Testis (tissue), 3 donors: Measurements from ENCODE around the gene SNRPB. TPM values are rescaled to one million over a fixed set of nuclear protein-coding genes. Genes with fewer than 3 reads are reported as not detected.
A peak's percentile ranks its signal among the peaks of the same experiment; 100 is the strongest.

Experiments
- DNase-seq: peaks from one replicate; pipeline ENCODE4 v3.0.0-alpha.2; 2019
- H3K27ac ChIP-seq, 2 donors: fragments of 200-600 bp; sonication (generic); one replicate each; pipeline ENCODE4 v1.5.1; 2019
- H3K27me3 ChIP-seq: fragments of 200-600 bp; sonication (generic); one replicate; pipeline ENCODE4 v1.5.1; 2019
- H3K36me3 ChIP-seq: fragments of 200-600 bp; sonication (generic); one replicate; pipeline ENCODE4 v1.5.1; 2017; ENCODE audit warnings: low read depth; ENCODE audit errors: missing control alignments
- H3K4me1 ChIP-seq: fragments of 200-600 bp; sonication (generic); one replicate; pipeline ENCODE4 v1.5.1; 2019
- H3K4me3 ChIP-seq, 2 donors: fragments of 200-600 bp; sonication (generic); one replicate each; pipeline ENCODE4 v1.5.1; 2017 to 2019
- H3K9me3 ChIP-seq: fragments of 200-600 bp; sonication (generic); one replicate; pipeline ENCODE4 v1.5.1; 2017
- POLR2A ChIP-seq: fragments of 450-650 bp; IDR thresholded peaks from one replicate; pipeline ENCODE4 v1.6.1; 2017; ENCODE audit warnings: antibody characterized with exemption, mild to moderate bottlenecking, moderate library complexity
- WGBS, 2 donors: methylation state at CpG; one replicate each; pipeline ENCODE4 v1.1.5; 2018; 5-methylcytosine and 5-hydroxymethylcytosine counted together
- intact Hi-C: fragments of 100-400 bp; cut with DNase I; formaldehyde crosslinking; loops from one replicate; pipeline ENCODE4 v1.15.1; 2023; ENCODE audit warnings: low total_unique reads
- polyA plus RNA-seq: library from polyadenylated mRNA; stranded (reverse); fragments of 350-450 nt; fragmentation: Illumina TruSeq; extraction: RNeasy Lipid Tissue Mini Kit (QIAGEN cat#74804); gene quantifications from one replicate; pipeline ENCODE4 v1.2.3, GENCODE V29; 2014; ENCODE audit warnings: low read depth, low replicate concordance; ENCODE audit not compliant: insufficient read depth
- total RNA-seq, 2 donors: library from RNA; depleted of rRNA; stranded (reverse); fragments of >200 nt; gene quantifications; one replicate each; pipeline ENCODE4 v1.2.3, GENCODE V29; 2016
- TF ChIP-seq, protein P1 (sequence below), 3 experiments: fragments of 450-650 bp in 2 of 3; fragments of 200-600 bp in 1 of 3; sonication (generic) in 1 of 3; IDR thresholded peaks; one replicate each; pipeline ENCODE4 v1.5.1; 2016 to 2019; ENCODE audit warnings: antibody characterized with exemption in 3 of 3, mild to moderate bottlenecking in 2 of 3, moderate library complexity in 1 of 3

SNRPB gene
- total and polyA plus RNA-seq, 3 donors from 2014 or later: 140 to 207 (median 171) TPM

DNA sequence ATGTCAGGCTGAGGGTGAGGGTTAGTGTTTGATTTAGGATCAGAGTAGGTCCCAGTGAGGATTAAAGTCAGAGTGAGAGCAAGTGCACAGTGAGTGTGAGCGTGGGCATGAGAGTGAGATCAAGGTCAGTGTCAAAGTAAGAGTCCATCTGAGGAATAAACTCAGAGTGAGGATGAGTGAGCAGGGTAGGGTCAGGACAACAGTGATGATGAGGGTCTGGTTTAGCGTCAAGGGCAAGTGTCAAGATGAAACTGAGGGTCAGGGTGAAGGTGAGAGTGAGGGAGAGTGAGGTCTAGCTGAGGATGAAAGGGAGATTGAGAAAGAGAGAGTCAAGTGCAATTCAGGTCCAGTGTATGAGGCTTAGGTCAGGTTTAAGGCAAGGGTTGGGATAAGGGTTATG lies 45.8 kb upstream of the SNRPB start:
- no peaks in the 10 kb centered on the region for H3K9me3 ChIP-seq
- WGBS, 2 donors: 64 to 75% methylated on average over 2 of the region's 2 CpGs
- H3K27me3 ChIP-seq: no peaks in the 10 kb centered on the region
- no peak for DNase-seq
- H3K27ac ChIP-seq: no peak overlapping the region
- no peaks in the 10 kb centered on the region for H3K36me3 ChIP-seq
- intact Hi-C loops: no loop called here
- no peaks in the 10 kb centered on the region for H3K4me1 ChIP-seq
- no peak for TF ChIP-seq POLR2A
- TF ChIP-seq, protein P1, sequence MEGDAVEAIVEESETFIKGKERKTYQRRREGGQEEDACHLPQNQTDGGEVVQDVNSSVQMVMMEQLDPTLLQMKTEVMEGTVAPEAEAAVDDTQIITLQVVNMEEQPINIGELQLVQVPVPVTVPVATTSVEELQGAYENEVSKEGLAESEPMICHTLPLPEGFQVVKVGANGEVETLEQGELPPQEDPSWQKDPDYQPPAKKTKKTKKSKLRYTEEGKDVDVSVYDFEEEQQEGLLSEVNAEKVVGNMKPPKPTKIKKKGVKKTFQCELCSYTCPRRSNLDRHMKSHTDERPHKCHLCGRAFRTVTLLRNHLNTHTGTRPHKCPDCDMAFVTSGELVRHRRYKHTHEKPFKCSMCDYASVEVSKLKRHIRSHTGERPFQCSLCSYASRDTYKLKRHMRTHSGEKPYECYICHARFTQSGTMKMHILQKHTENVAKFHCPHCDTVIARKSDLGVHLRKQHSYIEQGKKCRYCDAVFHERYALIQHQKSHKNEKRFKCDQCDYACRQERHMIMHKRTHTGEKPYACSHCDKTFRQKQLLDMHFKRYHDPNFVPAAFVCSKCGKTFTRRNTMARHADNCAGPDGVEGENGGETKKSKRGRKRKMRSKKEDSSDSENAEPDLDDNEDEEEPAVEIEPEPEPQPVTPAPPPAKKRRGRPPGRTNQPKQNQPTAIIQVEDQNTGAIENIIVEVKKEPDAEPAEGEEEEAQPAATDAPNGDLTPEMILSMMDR (IDR thresholded peaks at IDR 0.05): no peak
- no peak overlapping the region for H3K4me3 ChIP-seq

DNA sequence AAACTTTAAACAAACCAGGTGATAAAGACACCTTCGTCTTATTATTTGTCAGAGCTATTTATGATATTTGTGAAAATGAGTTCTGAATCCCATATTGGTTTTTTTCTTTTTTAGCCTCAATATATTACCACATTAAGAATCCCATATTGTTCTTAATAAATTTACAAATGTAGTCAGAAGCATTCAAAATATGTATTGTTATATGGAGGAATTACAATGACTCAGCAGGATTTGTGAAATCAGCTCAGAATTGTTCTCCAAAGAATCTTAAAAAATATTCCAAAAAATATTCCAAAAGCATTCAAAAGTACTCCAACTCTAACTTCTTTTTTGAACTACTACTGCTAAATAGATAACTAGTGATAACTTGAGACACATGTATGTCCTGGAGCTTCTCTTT lies 44.6 kb upstream of the SNRPB start:
- no peaks in the 10 kb centered on the region for H3K9me3 ChIP-seq
- no peak overlapping the region for H3K4me3 ChIP-seq
- H3K4me1 ChIP-seq: no peaks in the 10 kb centered on the region
- H3K36me3 ChIP-seq: no peaks in the 10 kb centered on the region
- H3K27ac ChIP-seq: no peak overlapping the region
- WGBS, 2 donors: 83 to 93% methylated on average over 1 of the region's 1 CpG
- no peaks in the 10 kb centered on the region for H3K27me3 ChIP-seq
- intact Hi-C loops: no loop called here
- TF ChIP-seq POLR2A: no peak
- TF ChIP-seq, protein P1 (IDR thresholded peaks at IDR 0.05): no peak
- no peak for DNase-seq

DNA sequence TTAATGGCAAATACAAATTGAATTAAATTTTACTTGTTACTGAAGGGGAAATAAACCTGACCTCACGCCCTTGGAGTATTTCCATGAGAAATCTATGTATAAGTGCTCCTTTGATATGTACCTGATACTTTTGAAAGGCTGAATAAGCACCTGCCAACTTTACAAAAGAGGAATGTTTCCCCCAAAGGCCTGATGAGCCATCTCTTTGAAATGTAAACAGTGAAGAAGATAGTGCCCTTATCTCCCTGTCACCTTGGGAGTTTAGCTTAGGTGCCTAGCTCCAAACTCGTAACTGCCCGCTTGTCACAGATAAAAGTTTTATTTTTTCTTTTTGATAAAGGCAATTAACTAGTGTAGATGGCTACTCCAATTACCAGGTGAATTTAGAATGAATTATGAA lies 39.2 kb upstream of the SNRPB start:
- TF ChIP-seq POLR2A: no peak
- TF ChIP-seq, protein P1 (IDR thresholded peaks at IDR 0.05): no peak
- Histone ChIP-seq H3K27ac (no peak overlapping the region), H3K4me1 (peaks cover 13% of the 10 kb centered on the region), H3K9me3 (no peaks in the 10 kb centered on the region), H3K4me3 (peak overlapping the region; percentile 71 to 90), H3K27me3 (no peaks in the 10 kb centered on the region), H3K36me3 (no peaks in the 10 kb centered on the region)
- intact Hi-C loops: no loop called here
- WGBS, 2 donors: 55 to 65% methylated on average over 3 of the region's 3 CpGs
- DNase-seq: no peak

DNA sequence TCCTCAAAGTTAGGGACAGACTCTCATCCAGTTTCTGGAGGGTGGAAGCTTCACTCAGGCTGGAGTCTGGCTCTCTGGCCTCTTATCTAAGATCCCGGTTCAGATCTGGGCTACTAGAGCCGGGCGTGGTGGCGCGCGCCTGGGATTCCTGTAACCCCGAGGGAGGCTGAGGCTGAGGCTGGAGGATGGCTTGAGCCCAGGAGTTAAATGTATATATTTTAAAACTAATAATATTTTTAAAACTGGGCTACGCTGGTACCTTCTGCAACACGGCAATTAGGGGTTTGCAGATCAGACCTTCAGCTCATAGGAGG lies 38.8 kb upstream of the SNRPB start:
- Histone ChIP-seq H3K4me3 (peak overlapping the region; percentile 71 to 90), H3K27ac (peak overlapping the region; percentile 92), H3K9me3 (no peaks in the 10 kb centered on the region), H3K4me1 (peaks cover 13% of the 10 kb centered on the region), H3K36me3 (no peaks in the 10 kb centered on the region), H3K27me3 (no peaks in the 10 kb centered on the region)
- TF ChIP-seq POLR2A: no peak
- TF ChIP-seq, protein P1 (IDR thresholded peaks at IDR 0.05): no peak
- intact Hi-C loops: no loop called here
- WGBS, 2 donors: 22 to 31% methylated on average over 8 to 9 of the region's 9 CpGs
- DNase-seq: no peak

DNA sequence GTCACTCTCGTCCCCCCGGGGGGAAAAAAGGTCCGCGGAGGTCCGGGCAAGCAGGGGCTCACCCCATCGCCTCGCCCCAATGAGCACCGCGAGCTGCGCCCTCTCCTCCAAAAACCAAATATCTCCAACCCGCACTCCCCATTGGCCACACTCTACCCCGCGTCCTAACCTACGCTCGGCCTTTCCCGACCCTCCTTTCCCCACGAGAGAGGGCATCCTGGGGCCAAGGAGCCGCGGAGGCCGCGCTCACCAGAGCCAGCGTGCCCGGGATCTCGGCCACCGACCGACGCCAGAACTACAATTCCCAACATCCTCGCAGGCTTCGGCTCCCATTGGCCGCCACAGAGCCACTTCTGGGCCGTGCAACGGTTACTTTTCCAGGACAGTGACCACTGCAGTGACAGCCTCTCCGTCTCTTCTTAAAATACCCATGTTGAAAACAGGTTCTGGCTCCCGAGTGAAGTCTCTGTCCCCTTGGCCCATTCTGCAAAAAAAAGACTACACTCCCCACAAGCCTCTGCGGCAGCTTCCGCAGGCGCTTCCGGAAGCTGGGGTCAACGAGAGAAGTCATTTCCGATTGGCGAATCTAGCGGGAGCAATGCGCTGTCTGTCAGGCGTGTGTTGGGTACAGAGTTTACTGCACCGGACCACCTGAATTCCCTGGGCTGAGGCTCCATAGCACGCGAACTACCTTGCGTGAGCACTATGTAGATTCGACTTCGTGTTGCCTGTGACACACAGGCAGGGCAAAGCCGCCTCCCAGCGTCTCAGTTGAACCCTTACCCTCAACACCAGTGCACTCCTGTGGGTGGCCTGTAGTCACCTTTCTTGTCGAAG lies 38.3 kb upstream of the SNRPB start, which contains the start of gene ZNF343:
ZNF343 (minus strand) TSS at position 285 of the 837 bp plus-strand sequence. CDS start 15,020 bp downstream, outside the sequence.
- Histone ChIP-seq H3K4me3 (peak within 1 kb of the TSS; percentile 71 to 90), H3K4me1 (peaks cover 13% of the 10 kb centered on the region), H3K27ac (peak within 1 kb of the TSS; percentile 92), H3K9me3 (no peaks in the 10 kb centered on the region), H3K36me3 (no peaks in the 10 kb centered on the region), H3K27me3 (no peaks in the 10 kb centered on the region)
- WGBS, 2 donors: 0 to 1% methylated on average over 46 to 53 of the region's 53 CpGs
- intact Hi-C loops: no loop called here
- TF ChIP-seq, protein P1 (IDR thresholded peaks at IDR 0.05): no peak
- TF ChIP-seq POLR2A: no peak
- DNase-seq: peak; percentile 91
